Measurements from ENCODE around the gene PLEKHG3.

GRCh38 chr14:64760916-64761315 is 56.7 kb downstream of the PLEKHG3 start:
- no peak for TF ChIP-seq REST (IDR thresholded peaks at IDR 0.05)
- no peak for TF ChIP-seq CTCF (IDR thresholded peaks at IDR 0.05; ENCODE audit: low read depth, low read length, missing input control)

Measured in liver (tissue), 2 donors.